Activated CD4-positive, alpha-beta T cell treated with anti-CD3 and anti-CD28 coated beads for 48 hours (primary cell): ENCODE results near the gene RNU7-1.

Experiments
- DNase-seq: peaks from one replicate; pipeline ENCODE4 v3.0.0-alpha.2; 2020

The RNU7-1 gene

GRCh38 chr12:6938353-6939190 is 5.0 kb upstream of the RNU7-1 start:
- DNase-seq = no peak

DNA sequence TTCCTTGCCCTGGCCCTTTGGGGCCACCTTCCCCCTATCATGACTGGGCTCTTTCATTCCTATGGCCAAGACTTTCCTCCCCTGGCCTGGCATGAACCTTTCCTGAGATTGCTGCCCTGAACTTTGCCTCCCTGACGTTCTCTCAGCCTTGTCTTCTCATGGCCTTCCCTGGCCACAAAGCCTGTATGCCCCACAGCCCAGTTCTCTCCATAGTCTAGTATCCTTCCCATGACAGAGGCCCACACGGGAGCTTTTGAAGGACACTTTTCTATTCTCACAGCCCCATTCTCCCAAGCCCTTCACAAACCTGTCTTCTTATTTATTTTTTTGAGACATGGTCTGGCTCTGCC is 4.5 kb upstream of the RNU7-1 start:
- DNase-seq = no peak

DNA sequence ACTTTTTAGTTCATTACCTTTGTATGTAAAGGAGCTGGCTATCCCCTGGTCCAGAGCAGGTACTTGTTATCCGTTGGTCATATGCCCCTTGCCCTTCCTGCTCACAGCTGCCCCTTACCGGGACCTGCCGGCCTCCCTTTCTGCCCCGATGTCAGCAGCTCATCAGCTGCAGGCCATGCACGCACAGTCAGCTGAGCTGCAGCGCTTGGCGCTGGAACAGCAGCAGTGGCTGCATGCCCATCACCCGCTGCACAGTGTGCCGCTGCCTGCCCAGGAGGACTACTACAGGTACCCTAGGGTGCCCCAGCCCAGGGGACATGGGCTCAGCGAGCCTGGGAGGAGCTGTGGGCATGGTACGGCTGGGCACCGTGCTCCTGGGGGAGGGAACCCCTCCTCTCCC is 2.3 kb upstream of the RNU7-1 start:
- no peak for DNase-seq

- DNase-seq = no peak
Observed at GRCh38 chr12:6941782-6942181, 1.8 kb upstream of the RNU7-1 start.

DNA sequence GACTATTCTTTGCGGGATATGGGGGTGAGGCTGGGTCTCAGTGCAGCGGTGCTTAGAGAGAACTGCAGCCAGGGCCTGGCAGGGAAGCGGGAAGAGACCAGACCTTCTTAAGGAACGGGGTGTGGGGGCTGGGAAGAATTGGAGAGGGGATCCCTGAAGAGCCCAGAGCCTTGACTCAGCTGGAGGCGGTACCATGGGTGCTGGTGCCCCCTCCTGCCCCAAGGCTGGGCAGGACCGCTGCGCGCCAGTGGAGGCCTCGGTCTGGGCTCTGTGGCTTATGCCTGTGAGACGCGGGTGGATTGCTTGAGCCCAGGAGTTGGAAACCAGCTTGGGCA is 1.3 kb upstream of the RNU7-1 start:
- no peak for DNase-seq

- DNase-seq = peak; percentile 84
Observed at GRCh38 chr12:6943389-6943721, 261 bp upstream of the RNU7-1 start.

- peak; percentile 93 for DNase-seq
Observed at GRCh38 chr12:6944381-6945186, 968 bp downstream of the RNU7-1 start.

DNA sequence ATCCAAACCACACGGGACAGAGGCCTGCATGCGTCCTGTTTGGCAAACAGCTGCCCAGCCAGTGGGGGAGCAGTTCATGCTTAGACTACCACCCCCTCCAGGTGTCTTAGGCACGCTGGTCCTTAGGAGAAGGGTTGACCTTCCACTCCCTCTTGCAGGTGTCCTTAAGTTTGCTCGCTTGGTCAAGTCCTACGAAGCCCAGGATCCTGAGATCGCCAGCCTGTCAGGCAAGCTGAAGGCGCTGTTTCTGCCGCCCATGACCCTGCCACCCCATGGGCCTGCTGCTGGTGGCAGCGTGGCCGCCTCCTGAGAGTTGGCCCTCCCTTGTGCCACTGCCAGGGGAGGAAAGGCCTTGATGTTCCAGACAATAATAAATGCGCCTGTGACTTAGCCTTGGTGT is 2.0 kb downstream of the RNU7-1 start:
- DNase-seq = no peak

DNA sequence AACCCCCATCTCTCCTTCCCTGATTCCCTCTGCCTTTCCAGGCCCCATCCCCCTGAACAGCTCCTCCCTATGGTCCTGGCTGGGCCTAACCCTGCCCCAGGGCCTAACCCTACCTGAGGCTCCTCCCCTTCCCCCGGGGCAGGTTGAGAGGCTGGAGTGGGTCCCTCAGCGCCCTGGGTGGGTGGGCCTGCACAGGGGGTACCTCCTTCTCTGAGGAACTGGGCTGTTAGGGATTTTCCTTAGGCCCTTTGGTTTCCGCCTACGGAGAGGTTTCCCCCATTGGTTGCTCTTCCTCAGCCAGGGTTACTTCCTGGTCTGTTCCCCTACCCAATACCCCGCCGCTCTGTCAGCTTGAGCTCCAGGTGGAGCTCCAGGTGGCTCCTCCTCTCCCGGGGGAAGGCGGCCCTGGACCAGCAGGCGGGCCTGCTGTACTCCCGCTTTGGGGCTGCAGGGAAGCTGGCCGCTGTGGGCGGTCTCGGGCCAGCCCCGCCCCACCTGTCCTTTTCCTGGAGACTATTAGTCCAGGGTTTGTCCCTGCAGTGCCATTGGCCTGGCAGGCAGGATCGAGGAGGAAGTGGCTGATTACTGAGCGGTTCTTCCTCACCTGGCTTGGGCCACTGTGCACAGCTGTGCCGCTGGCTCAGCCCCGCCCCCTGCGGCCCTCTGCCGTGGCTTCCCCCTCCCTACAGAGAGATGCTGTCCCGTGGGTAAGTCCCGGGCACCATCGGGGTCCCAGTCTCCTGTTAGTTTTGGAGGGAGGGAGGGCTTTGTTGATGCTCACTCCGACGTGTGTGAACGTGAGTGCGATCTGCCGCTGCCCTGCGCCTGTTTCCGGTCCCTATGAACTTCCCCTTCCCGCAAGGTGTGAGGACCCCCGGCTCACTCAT is 2.7 kb downstream of the RNU7-1 start:
- DNase-seq = peak; percentile 76

GRCh38 chr12:6946920-6947374 is 3.3 kb downstream of the RNU7-1 start:
- DNase-seq = no peak

DNA sequence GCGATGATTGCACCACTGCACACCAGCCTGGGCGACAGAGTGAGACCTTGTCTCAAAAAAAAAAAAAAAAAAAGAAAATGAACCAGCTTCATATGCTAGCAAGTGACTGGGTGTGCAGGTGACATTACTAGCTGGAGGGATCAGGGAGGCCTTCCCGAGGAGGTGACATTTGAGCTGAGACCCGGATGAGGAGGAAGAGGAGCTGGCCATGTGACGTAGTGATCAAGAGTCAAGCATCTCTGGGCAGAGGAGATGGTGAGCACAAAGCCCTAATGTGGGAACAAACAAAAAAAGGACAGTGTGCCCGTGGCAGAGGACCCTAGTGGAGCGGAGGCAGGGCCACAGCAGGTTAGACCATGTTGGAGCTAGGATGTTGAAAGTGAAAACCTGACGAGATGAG is 4.0 kb downstream of the RNU7-1 start:
- DNase-seq = no peak

DNA sequence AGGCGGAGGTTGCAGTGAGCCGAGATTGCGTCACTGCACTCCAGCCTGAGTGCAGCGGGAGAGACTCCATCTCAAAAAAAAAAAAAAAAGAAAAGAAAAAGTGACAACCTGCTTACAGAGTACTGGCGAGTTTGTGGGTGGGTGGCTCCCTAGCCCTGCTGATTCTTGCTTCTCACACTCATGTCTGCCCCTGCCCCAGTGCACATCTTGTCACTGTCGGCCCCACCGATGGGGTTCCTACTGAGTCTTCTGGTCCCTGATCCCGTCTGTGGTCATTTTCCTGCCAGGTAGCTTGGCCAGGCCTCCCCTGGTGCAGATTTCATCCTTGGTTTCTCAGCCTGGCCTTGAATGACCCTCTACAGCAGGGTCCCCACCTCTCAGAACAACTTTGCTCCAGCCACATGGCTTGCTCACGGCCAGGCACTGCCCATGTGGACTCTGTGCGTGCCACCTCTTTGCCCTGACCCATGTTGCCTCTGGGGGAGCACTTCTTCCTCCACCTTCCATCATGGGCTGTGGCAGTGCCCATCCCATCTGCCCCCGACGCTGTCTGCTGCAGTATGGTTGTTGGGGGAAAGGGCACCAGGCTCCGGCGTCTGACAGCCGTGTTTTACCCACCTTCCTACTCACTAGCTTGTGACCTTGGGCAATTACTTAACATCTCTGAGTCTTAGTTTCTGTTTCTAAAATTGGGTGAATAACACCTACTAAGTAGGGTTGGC is 5.4 kb downstream of the RNU7-1 start:
- no peak for DNase-seq

- peak; percentile 62 for DNase-seq
Observed at GRCh38 chr12:6950401-6950801, 6.8 kb downstream of the RNU7-1 start.

DNA sequence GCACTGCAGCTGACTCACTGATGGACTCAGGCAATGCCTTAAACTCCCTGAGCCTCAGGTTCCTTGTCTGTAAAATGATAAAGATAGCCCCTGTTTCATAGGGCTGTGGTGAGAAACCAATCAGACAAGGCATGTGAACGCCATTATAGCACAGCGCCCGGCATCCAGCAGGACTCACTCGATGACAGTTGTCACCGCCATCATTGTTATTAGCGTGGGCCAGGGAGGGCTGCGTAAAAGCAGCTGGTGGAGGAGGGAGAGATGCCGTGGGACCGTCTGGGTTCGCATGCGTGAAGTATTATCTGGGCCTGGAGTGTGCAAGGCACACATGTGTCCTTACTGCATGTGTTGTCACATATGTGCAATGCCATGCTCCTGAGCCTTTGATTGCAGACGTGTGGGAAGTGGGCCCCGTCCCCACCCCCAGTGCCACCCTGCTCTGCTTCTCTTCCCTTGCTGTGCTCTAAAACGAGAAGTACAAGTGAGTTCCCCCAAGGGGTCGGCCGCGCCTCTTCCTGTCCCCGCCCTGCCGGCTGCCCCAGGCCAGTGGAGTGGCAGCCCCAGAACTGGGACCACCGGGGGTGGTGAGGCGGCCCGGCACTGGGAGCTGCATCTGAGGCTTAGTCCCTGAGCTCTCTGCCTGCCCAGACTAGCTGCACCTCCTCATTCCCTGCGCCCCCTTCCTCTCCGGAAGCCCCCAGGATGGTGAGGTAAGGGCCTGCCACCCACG is 7.4 kb downstream of the RNU7-1 start, which contains the start of gene PTPN6:
PTPN6 (plus strand) TSS at position 546 of the 730 bp plus-strand sequence; CDS start at position 703, 157 bp downstream.
- DNase-seq = peak; percentile 66

DNA sequence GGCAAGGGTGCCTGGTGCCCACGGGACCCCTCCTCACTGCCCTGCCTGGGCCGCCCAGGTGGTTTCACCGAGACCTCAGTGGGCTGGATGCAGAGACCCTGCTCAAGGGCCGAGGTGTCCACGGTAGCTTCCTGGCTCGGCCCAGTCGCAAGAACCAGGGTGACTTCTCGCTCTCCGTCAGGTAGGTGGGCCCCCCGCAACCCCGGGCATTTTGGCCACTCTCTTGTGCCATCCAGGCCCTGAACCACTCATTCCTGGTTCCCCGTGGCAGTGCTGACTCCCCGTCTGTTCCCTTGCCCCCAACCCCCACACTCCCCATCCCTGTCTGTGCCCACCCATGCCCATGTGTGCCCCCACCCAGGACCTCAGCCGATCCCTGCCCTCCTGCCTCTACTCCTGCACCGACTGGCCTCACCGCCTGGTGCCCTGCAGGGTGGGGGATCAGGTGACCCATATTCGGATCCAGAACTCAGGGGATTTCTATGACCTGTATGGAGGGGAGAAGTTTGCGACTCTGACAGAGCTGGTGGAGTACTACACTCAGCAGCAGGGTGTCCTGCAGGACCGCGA is 8.0 kb downstream of the RNU7-1 start:
- DNase-seq = no peak

DNA sequence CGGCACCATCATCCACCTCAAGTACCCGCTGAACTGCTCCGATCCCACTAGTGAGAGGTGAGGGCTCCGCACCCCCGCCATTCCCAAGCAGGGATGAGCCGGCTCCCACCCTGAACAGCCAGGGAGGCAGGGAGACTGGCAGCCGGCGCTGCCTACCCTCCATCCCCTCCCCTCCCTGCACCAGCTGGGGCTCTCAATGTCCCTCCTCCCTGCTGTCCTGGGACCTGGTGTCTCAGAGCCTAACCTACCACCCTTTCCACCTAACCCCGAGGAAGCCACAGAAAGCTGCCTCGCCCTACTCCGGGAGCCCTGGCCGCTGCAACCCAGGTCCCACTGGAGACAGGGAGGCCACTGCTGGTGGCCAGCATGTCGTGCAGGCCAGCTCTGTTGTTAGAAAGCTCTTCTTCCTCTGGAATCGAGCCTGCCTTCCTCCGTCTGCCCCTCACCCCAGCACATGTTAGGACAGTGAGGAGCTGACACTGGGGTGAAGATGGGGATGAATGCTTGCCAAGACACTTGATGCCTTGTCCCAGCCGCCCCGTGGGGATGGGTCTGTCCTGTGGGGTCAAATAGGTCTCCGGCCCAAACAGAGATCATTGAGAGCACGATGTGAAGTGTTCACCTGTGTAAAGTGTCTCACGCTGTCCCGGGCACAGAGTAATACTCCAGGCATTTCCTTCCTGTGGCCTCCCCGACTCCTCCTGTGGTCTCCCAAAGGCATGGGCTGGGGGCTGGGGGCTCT is 8.7 kb downstream of the RNU7-1 start:
- no peak for DNase-seq

GRCh38 chr12:6952863-6953441 is 9.3 kb downstream of the RNU7-1 start:
- no peak for DNase-seq

GRCh38 chr12:6953442-6954315 is 10.1 kb downstream of the RNU7-1 start:
- peak; percentile 84 for DNase-seq
